NT2/D1 (cell line): Measurements from ENCODE around the gene MAGI2.

Experiments
- SUZ12 ChIP-seq: IDR thresholded peaks from 2 replicates; pipeline ENCODE4 v1.6.1; 2011; ENCODE audit not compliant: insufficient read length, insufficient read depth; ENCODE audit errors: extremely low read depth
- ZNF274 ChIP-seq: IDR thresholded peaks from 2 replicates; pipeline ENCODE4 v1.6.1; 2011; ENCODE audit warnings: mild to moderate bottlenecking, low read depth, low read length

DNA sequence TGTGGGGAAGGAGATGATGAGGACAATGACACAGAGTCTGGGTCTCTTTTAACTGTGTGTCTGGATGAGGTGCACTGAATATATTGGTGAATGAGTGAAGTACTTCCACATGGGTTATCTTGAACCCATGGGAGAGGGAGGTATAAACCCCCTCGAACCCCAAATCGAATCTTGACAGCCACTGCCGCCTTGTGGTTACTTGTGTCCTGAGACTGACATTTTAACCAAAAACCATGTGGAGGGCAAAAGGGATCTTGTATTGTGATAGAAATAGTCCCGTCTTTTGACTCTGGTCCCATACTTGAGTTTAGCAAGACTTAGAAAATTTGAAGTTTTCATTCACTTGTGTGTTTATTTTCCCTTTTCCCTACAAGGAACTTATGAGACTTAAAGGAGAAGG lies 1371.6 kb downstream of the MAGI2 start:
- no peak for TF ChIP-seq SUZ12
- TF ChIP-seq ZNF274 = no peak
